Tibial nerve (tissue), 4 donors: ENCODE results near the gene SLC24A3.

Experiments
- CTCF ChIP-seq, 5 experiments: fragments of 200-600 bp in 3 of 5; fragments of 450-650 bp in 2 of 5; sonication (generic) in 3 of 5; IDR thresholded peaks; one replicate each; pipeline ENCODE4 v1.5.1; 2016 to 2019; ENCODE audit warnings: antibody characterized with exemption in 5 of 5, mild to moderate bottlenecking in 3 of 5, moderate library complexity in 2 of 5
- EP300 ChIP-seq, 2 donors: sonication (generic); formaldehyde crosslinking; IDR thresholded peaks; one replicate each; pipeline ENCODE4 v1.6.1; 2017; ENCODE audit warnings: antibody characterized with exemption in 2 of 2, mild to moderate bottlenecking in 1 of 2
- POLR2A ChIP-seq, 2 donors: fragments of 450-650 bp; IDR thresholded peaks; one replicate each; pipeline ENCODE4 v1.6.1; 2017; ENCODE audit warnings: antibody characterized with exemption in 2 of 2, mild to moderate bottlenecking in 2 of 2, moderate library complexity in 2 of 2

- TF ChIP-seq CTCF (IDR thresholded peaks at IDR 0.05): no peak
- no peak for TF ChIP-seq EP300 (IDR thresholded peaks at IDR 0.05)
- TF ChIP-seq POLR2A (IDR thresholded peaks at IDR 0.05): no peak
Observed at GRCh38 chr20:19549896-19550295, 337.5 kb downstream of the SLC24A3 start.
